Inflammatory macrophage treated with lipopolysaccharide for 4 hours (primary cell): ENCODE data around the gene ADAMTS17.

Source experiments
- DNase-seq: peaks from one replicate; pipeline ENCODE4 v3.0.0-alpha.2; 2020

ADAMTS17 gene

DNA sequence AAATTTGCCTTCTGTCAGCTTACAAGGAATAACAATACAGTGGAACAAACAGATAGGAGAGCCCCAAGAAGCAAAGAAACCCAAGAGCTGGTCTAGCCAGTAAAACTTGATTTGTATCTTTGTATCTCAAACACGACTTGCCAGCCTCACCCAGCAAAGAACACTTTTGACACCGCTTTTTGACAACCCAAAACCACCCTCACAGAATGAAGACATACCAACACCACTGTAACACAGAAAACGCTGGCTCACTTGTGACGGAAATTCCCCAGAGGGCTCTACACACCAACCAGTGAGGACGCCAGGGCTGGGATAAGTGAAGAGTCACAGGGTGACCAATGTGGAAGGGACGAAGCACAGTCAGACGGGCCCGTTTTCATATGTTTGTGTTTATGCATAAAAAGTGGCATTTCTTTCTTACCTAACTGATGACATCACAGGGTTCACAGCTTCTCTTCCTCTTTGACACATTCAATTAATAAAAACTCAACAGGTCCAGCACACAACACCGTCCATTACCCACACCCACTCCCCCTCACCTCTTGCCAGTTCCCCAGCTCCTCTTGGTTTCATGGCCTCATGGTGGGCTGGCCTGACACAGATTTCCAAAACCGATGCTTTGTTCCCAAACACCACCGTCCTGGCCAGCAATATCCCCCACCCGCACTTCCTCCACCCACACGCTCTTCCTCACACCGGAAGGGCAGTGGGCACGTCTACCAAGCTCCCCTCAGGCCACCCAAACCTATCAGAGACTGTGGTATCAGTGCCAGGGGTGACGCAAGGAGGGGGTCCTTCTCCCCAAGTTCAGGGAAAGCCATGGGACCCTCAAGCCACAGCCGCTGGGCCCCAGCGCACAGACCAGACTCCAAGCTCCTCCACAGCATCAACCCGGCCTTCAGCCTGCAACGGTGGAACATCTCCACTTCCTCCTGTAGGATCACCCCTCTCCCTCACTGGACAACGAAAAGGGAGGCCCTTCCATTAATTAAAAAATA, 94.2 kb downstream of the ADAMTS17 start:
- DNase-seq, result no peak

DNA sequence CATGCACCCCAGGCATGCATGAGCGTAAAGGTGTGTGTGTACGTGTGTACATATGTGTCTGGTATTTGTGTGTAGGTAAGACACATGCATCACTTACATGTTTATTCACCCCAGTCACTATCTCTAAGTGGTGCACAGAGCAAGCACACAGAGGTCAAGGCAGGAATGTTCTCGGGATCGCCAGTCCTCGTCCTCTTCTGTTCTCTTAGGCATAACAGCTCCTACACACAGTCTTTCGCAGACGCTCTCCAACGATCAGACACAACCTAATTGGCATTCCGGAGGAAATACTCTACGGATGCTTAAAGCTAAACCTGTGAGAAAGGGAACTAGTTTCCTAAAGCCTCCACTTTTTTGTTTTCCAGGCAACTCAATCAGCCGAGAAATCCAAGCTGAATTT, 95.9 kb downstream of the ADAMTS17 start:
- DNase-seq, result no peak

DNA sequence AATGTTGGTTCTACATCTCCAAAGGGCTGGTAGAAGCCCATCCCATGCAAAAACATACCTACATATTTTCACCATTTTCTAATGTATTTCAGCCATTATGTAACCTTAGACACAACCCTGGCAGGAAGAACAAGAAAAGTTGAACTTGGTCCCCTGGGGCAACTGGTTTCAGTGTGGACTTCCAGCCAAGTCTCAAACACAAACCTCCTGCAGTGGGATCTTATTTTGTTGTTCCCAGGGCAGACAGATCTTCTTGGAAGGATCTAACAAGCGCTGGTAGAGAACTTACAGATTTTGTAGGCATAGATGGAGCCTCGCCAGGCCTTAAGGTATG, 96.3 kb downstream of the ADAMTS17 start:
- DNase-seq, result no peak

DNA sequence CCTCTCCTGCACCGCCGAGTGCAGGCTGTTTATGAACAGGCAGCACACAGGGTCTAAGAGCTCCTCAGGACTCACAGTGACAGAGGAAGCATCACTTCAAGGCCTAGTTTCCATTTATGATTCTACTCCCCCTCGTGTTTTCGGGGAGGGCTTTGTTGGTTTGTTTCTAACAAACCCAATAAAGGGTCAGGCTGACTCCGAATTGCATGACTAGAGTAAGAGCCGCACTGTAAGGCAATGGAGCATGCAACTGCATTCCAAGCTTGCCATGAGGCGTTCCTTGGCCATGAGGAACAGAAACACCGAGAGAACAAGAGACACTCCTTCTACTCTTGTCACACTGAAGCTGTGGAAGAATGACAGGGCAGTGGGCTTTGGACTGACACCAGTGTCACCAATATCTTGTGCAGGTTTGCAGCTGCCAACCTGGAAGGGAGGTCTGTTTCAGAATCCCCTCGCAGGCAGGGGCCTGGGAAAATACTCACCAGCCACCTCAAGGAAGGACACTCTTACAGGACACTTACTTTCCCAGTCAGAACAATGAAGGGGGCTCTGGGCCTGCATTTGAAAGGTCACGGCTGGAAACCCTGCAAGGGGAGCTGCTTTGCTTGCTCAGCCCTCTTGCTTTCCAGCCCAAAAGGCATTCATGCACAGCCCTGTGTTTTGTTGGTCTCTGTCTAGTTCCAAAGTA, 96.8 kb downstream of the ADAMTS17 start:
- no peak for DNase-seq

DNA sequence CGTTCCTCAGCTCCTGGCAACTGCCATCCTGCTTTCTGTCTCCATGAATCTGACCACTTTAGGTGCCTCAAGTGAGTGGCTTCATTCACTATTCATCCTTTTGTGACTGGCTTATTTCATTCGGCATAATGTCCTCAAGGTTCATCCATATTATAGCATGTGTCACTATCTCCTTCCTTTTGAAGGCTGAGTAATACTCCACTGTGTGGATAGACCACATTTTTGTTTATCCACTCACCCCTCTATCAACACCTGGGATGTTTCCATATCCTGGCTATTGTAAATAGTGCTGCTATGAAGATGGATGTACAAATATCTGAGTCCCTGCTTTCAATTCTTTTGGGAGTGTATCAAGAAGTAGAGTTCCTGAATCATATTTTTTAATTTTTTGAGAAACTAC, 98.8 kb downstream of the ADAMTS17 start:
- no peak for DNase-seq

DNA sequence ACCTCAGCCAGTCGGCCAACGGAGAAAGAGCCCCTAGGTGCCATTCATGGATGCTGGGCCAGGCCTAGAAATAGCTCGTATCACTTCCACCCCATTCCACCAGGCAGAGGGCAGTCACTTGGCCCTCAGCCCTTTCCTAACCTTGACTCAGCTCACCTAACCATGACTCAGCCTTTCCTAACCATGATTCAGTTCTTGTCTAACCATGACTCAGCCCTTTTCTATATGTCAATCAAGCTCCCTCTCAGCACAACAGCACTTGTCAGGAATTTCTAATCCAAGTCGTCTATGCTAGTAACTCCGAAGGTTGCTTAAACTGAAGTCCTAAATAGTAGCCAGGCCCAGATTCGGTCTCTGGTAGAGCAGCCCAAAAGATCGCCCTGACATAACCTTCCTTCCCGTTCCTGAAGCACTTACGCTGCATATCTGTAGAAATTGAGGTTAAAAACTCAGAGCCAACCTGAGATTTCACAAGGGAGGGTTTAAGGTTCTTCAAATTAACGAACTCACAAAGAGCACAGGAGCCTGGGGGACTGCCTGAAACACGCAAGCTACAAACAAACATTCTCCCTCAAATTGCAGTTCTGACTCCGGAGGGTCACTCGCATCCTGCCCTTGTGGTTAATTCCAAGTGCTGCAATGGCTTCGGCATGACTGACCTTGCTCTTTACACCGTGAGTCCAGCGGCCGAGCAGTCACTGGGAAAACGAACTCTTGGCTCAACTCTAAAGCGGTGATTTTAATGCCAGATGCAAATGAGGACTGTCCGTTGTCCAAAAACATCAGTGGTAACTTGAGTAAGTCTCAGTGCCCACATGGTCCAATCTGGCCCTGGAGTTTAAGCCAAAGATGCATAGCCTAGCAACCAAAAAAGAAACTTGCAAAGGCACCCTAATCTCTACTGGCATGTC, 99.9 kb downstream of the ADAMTS17 start:
- no peak for DNase-seq

DNA sequence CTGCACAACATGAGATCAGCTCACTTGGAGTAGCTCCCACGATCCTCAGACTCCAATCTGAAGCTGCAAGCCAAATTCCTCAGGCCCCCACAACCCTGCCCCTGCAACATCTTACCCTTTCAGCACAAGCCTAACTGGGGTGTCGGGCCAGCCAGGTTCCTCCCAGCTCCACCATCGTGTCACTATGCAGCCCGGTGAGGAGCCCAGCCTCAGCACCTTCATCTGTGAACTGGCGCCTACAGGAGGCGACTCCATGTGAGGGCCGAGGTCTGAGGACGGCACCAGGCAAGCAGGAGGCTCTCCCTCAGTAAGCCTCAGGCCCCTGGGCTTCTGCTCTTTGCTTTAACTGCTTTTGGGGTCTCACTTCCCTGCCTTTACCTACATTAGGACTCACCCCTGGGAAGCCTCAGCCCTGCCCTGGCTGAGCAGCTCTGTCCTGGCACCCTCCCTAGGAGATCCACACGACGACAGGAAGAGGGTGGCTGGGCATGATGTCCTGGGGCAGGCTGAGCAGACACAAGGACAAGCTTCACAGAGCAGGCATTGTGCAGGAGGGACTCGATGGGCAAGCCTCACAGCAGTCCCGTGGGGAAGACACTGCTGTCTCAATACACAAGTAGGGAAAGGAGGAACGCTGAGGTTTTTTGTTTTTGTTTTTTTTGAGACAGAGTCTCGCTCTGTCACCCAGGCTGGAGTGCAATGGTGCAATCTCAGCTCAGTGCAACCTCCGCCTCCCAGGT, 104.6 kb downstream of the ADAMTS17 start:
- DNase-seq, result no peak

DNA sequence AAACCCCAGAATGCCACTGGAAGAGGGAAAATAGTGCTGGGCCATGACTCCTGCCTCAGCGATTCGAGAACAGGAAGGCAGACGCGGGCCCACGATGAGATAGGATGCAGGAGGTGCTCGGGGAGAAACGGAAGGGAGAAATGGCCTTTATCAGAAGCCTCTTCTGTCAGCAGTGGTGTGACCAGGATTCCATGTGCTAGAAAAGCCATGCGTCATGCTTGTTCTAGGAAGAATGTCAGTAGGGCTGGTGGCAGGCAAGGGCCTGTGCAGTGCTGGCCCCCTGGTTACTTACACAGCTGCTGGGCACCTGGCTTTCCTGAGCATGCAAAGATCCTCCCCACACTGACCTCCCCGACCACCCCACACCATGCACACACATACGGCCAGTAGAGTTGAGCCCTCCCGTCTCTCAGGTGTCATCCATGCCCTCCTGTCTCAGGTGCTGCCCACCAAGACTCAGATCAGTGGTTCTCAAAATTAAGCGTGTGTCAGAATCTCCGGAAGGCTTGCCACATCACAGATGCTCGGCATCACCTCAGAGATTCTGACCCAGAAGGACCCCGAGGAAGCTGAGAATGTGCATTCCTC, 106.7 kb downstream of the ADAMTS17 start:
- no peak for DNase-seq

DNA sequence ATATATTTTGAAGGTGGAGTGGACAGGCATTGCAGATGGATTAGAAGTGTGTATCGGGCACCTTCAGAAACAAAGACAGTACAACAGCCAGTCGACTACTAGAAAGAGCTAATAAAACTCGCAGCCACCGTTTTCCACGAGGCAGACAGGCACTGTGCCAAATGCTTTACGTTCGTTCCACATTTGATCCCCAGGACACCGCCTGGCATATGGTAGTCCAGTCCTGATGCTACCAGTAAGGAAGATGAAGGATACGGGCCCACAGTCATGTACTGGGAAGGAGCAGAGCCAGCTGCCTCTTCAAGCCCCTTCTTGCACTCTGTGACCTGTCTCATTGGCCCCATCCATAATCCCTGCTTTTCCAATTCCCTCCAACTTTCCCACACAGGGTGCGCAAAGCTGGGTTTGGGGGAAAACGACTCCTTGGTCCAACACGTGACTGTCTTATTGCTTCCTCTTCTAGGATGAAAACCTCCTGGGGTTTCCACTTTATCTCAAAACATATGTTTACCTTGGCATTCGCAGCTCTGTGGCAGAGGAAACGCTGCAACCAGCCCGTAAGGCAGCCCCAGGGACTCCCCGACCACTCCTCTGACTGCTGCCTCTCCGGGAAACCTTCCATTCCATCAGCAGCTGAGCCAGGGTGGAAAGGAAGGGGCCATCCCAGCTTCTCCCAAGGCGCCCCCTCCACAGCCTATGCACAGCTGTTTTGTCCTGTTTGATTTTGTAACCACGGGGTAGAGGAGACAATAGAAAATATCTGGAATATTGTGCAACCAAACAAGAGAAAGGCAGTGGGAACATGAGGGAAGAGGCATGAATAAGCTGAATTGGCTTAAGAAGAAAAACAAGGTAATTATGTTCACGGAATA, 107.4 kb downstream of the ADAMTS17 start:
- DNase-seq, result no peak

DNA sequence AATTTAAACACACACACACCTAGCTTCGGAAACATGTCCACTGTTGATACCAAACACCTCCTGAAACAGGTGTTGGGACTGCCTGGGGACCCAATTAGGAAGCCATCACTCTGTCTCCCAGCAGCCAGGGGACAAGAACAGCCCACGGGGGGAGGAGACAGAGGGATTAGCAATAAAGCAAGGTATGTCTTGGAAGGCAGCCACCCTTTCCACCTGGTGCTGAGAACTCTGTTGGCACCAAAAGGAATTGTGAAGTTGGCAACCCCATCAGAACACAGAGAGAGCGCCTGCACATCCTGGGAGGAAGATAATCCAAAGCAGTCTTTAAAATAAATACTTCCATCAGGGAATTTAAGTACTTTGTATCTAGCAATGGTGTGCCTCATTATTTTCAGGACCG, 111.0 kb downstream of the ADAMTS17 start:
- DNase-seq, result no peak

DNA sequence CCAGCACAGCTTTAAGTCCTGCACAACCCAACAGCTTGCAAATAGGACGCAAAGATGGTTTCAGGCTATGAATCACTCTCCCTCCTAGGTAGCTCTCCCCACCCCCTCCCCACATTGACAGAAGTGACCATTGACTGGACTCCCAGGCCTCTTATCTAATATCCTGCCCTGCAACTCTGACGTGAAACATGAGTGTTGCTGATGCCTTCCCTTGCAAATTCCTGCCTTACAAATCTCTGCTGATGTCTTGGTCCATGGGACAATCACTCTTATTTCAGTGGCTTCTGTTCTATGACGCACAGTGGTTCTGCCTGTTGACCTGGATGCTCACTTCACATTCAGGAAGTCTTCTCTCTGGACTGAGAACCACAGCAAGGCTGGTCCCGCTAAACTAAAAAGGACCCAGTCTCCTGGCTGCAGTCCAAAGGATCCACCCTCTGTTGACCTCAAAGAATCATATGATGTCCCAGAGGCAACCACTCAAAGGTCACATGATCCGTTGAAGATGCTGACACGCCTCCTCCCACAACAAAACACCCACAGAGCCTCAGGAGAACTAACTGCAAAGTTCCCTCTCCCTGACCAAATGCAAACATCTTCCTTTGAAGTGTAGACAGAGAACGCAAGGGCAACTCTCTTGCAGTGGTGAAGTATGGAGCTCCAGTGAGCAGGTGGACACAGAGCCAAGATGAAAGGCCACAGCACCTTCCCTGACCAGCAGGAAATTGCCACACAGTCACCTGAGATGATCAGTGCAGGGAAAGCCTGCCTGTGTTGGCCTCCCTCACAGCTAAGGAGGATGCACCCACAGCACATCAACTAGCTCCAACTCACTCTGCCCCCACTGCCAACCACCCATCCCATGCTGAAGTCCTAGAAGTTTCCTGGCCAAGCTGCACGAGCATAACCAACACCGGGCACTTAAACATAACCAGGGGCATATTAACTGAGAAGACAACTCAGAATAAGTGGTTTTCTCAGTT, 112.3 kb downstream of the ADAMTS17 start:
- DNase-seq, result no peak

DNA sequence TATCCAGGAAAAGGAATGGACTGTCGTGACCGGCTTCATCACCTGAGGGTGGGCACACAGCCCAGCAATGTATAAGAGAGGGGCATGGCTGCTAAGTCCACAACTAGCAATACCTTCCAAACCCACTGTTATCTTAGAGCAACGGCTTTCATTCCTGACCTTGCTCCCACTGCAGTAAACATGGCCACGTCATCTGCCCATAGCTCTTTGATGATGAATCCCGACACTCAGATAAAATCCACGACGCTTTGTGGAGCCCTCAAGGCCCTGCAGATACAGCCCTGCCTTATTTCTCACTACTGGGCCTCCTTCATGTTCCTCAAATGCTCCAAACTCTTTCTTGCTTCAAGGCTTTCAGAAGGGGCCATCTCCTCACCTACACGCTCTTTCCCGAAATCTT, 114.0 kb downstream of the ADAMTS17 start:
- DNase-seq, result no peak

DNA sequence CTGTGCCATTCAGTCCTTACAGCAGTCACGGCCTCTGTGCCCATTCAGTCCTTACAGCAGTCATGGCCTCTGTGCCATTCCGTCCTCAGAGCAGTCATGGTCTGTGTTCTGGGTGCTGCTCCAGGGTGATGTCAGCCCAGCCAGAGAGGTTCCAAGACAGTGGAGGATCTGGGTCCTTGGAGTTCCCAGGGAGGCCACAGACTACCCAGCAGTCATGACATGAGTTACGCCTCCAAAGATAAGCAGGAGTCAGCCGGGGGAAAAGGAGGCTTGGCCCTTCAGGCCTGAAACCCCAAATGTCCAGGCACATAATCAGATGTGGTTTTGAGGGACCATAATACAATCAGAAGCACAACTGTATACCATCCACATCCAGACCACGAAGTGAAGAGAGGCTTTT, 115.7 kb downstream of the ADAMTS17 start:
- DNase-seq, result no peak

DNA sequence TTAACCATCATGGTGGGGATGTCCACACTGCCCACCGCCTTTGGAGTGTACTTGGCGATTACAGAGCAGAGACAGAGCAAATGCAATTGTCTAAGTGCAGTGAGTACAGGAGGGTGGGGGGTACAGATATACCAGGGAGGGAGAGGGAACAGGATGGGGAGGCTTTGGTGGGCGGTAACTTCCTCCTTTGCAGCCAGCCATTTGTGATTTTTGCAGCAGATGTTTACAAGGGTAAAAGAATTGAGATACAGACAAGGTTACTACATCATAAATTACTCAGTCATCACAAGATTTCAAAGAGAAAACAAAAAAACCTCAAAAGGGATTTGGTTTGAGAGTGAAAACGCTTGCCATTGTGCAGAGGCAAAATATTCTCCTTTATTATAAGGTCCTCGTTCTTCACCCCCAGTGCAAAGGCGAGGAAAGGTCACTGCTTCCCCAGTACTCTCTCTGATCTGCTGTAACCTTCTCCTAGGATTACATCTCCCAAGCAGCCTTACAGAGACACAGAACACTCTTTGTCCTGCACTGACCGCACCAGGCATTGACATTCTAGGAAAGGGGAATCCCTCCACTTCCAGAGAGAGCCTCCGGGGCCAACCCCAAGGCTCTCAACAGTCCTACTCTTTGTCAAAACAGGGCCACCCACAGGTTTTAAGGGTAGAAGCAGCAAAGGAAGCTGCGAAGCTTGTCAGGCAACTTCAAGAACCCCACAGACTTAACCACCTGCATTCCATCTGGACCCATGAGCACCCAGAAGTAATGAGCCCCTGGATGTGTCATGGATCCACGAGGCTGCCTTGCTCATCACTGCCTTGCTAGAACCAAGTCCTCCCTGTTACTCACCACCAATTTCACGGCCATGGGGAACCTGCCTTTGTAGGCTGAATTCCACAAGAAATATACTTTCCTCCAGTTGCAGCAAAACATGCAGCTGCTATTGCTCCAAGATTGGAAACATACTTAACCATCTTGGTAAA, 117.3 kb downstream of the ADAMTS17 start:
- DNase-seq, result no peak

DNA sequence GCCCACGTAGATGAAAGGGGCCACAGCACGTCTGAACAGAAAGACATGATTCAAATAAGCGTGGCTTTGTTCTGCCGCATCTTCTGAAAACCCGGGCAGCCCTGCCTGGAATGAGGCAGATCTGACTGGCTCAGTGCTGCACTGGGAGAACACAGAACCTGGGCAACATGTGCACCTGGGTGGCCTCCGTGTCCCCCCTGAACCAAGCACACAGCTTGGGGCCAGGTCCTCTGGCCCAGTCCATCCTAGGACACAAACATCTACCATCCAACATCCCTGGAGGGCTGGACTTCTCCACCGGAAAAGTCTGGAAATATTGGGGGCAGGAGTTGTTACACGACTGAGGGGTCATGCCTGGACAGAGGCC, 119.4 kb downstream of the ADAMTS17 start:
- DNase-seq, result no peak

DNA sequence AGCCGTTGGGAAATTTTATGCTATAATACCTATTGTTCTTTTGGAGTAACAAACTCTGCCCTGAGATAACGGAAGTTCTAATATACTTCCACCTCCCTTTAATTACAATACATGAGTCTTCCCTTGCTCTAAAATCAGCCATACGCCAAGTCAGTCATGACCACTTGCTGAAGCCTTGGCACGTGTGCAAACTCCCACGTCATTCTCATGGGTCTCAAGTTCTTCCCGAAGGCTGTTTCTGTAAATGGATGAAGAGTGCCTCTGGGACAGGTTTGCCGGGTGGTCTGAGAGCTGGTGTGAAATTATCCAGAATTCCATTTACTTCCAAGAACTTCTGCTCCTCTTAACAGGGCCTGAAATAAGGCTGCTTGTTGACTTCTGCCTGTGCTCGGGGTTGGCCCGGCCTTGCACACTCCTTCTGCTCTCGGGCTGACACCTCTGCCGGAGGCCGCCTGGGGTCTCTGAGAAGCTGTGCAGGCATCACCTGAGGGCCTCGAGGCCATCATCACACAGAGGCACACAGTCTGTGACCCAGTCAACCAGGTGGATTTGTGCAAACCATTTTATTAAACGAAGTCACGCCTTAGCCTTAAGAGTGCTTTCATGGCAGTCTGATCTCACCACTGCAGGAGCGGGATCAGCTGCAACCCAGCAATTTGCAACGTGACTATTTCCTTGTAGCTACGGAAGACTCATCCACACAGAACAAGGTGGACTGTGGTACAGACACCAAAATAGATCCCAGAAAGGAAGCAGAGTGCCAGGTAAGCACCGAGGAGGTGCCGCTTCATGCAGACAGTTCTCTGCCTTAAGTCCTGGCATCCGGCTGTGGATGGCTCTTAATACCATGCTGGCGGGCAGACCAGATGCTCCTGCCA, 120.1 kb downstream of the ADAMTS17 start:
- no peak for DNase-seq

DNA sequence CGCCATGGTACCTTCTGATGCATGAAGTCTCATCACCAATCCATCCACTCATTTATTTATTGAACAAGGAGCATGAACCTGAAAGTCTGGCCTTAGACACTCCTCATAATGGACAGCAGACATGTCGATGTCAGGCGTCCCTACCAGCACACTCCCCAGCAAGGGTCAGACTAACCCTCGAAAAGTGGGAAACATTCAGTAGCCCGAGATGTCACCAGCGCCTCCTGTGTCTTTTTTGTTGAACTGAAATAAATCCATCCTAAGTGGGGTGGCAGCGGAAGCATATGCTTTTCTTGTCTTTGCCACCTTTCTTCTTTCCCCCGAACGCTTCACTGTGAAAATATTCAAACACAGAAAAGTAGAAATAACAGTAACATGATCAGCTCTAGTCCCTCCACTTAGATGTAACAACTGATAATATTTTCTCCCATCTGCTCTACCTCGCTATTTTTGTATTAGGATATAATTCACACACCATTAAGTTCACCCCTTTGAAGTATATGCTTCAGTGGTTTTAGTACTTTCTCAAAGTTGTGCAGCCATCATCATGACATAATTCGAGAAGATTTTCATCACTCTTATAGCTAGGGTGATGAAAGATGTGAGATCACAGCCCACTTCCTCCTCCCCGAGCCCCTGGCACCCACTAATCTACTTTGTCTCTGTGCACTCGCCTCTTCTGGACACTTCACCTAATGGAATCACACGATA, 121.6 kb downstream of the ADAMTS17 start:
- no peak for DNase-seq
